GM19328 (cell line): ENCODE data around the gene VAPA.

ENCODE experiments used
- ATAC-seq: cut with Tn5 transposase; IDR thresholded peaks from one replicate; pipeline ENCODE4 v1.9.1; 2021; ENCODE audit warnings: mild to moderate bottlenecking, moderate library complexity; ENCODE audit not compliant: unreplicated experiment

VAPA gene

GRCh38 chr18:9931146-9931545 is 17.3 kb downstream of the VAPA start:
- no peak for ATAC-seq

DNA sequence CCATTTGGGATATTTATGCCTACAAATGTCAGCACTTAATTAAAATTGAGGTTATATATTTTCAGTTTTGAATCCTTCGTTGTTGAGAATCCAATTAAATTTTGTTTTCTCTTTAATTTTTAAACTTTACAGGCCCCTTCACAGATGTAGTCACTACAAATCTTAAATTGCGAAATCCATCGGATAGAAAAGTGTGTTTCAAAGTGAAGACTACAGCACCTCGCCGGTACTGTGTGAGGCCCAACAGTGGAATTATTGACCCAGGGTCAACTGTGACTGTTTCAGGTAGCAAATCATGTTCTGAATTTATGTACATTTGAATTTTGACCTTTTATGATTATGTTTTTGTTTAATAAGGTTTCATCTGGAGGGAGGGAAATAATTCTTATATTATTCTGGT is 17.9 kb downstream of the VAPA start:
- no peak for ATAC-seq

- ATAC-seq: no peak
Measured at GRCh38 chr18:9933865-9934264, 20.0 kb downstream of the VAPA start.

DNA sequence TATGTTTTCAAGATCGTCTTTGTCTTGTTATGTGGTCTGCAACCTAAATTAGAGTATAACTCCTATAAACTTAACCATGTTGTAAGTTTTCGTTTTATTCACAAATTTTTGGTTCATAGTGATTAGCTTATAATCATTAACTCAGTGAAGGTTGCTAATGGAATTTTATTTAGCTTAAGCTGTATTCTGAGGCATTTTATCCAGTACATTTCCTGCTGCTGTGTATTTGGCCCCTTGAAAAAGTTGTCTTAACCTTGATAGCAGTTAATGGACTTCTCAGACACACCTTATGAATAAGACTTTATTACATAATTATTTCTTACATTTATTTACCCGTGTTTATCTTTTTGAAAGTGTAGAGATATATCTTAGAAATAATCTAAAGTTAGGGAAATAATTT is 20.5 kb downstream of the VAPA start:
- ATAC-seq: no peak

DNA sequence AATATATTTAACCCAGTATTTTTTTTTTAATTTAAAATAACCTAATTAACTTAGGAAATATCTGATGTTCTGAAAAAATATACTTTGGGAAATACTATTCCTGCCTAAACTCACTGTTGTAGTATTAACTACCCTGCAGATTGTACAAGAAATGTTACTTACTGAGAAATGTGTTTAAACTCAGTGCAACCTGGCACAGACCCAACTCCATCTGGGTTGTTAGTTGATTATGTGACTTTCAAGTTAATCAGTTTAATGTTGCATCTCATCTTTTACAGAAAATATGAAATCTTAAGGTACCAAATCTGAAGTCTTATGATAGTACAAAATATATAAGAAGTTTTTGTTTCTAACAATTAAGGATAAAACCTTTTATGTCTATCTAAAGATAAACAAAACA is 27.3 kb downstream of the VAPA start:
- ATAC-seq: no peak

- ATAC-seq: no peak
Measured at GRCh38 chr18:9941660-9942059, 27.8 kb downstream of the VAPA start.

GRCh38 chr18:9943311-9943710 is 29.5 kb downstream of the VAPA start:
- no peak for ATAC-seq

GRCh38 chr18:9944805-9945204 is 31.0 kb downstream of the VAPA start:
- no peak for ATAC-seq

DNA sequence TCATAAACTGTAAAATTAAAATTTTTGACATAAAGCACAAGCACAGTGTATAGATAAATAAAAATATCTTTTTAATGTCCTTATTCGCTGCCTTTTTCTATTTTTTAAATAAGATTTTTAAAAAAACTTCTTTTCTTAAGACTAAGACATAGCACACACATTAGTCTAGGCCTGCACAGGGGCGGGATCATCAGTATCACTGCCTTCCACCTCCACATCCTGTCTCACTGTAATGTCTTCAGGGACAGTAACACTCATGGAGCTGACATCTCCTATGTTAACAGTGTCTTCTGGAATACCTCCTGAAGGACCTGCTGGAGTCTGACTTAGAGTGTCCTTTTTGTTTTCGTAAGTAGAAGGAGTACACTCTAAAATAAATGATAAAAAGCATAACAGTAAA is 33.0 kb downstream of the VAPA start:
- ATAC-seq: no peak

- no peak for ATAC-seq
Measured at GRCh38 chr18:9947248-9947647, 33.4 kb downstream of the VAPA start.

DNA sequence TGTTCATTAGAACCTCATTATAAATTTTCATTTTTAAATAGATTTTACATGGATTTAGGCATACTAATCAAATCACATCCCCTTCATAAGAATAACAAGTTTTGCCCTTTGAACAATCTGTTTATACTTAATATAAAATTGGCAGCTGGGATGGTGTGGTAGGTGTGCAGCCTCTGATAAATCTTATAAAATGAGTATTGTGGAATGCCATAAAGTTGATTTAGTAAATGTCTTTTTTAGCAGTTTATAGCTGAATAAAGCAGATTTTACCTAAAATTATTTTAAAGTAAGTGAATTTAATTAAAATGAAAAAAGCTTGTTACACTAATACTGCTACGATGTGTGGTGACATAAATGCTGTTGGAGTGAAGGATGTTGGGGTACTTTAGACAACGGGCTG is 35.5 kb downstream of the VAPA start:
- no peak for ATAC-seq

DNA sequence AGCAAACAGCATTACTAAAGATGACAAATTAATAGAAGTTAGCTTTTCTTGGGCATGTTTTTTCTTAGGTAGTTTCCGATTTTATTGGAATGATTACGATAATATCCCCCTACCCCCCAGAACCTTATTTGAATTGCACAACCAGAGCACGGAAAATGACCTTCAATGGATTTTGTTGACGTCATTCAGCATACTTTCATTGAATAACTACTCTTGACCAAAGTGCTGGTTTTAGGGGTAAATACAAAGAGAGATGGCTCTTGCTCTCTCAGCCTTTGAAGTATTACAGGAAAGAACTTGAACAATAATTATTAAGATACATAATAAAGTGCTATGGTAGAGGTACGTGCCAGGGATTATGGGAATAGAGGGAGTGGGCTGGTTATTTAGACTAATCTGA is 36.0 kb downstream of the VAPA start:
- no peak for ATAC-seq

DNA sequence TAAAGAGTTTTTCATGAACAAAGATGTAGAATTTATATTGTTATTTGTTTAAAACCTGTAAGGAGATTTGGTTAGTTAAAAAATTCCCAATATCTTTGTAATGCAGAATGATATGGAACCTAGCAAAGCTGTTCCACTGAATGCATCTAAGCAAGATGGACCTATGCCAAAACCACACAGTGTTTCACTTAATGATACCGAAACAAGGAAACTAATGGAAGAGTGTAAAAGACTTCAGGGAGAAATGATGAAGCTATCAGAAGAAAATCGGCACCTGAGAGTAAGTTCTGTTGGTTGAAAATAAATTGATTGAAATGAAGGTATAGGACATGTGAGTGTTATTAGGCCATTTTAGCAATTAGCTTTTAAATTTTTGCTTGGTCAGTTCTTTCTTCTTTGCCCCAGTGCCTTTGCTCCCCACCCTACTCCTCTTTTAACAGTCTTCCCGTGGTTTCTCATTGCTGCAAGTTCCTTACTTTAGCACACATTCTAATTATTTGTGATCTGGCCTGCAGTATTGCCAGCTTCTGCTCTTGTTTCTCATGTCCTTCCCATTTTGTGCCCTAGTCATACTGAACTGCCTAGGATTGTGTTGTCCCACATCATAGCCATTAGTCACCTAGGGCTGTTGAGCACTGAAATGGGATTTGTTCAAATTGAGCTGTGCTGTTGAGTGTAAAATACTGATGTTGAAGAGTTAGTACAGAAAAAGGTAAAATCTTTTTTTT is 36.6 kb downstream of the VAPA start:
- no peak for ATAC-seq

- ATAC-seq: no peak
Measured at GRCh38 chr18:9951022-9951859, 37.4 kb downstream of the VAPA start.

- ATAC-seq: no peak
Measured at GRCh38 chr18:9952633-9953416, 39.0 kb downstream of the VAPA start.

DNA sequence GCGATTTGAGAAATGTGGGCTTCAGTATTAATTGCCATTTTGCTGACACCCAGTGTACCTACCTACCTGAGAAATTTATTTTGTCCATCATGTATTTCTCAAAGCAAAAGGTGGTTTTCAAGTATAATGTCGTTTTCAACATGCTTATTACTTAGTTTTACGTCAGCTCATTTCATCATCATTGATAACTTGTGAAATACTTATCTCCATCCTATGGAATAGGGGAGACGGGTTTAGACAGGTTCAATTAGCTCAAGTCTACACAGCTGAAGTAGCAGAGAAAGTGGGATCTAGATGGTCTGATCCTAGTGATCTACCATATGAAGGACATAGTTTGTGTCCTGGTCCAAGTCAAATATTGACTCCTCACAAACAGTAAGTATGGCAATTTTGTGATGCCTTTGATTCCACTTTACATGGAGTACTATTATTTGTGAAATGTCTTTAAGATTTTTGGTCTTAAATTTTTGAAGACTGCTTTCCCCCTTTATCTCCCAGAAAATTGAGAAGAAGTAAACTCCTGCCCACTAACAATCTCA is 45.1 kb downstream of the VAPA start:
- ATAC-seq: no peak

- no peak for ATAC-seq
Measured at GRCh38 chr18:9959564-9959963, 45.7 kb downstream of the VAPA start.

- no peak for ATAC-seq
Measured at GRCh38 chr18:9960258-9960904, 46.6 kb downstream of the VAPA start.

- no peak for ATAC-seq
Measured at GRCh38 chr18:9961041-9961440, 47.2 kb downstream of the VAPA start.

DNA sequence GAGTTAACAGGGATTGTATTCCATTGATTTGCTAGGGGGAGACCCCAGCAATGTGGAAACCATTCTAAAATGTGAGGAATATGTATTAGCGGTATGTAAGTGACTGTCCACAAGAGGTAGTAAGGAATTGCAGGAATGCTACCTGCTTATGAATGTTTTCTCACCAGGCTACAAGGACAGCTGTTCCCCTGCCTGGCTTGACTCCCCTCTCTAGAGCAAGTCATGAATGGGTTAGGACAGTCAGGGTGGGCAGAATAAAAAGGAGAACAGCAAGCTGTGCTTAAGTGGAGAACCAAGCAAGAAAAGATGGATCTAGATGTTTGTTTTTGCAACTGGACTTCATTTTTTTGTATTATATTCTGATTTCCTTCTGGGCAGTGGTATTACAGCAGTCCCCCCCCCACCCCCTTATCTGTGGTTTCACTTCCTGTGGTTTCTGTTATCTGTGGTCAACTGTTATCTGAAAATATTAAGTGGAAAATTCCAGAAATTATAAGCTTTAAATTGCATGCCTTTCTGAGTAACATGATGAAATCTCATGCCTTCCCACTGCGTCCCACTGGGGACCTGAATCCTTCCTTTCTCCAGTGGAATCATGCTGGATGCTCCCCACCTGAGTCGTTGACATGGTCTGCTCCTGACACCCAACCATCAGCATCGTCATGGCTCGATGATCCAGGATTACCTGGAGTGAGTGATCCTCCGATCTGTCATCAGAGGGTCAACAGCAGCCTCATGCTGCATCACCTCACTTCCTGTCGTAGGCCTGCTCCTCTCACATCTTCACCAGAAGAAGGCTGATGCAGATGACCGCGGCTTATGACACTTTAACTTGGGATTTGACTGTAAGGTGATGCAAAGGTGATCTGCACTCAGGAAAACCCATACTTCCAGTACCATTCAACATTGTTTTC is 52.2 kb downstream of the VAPA start:
- no peak for ATAC-seq
